ENCODE data around the gene EGLN2. TPM values are rescaled to one million over a fixed set of nuclear protein-coding genes. Genes with fewer than 3 reads are reported as not detected.
"Not testable (repeated sequence)": the region's sequence is repeated elsewhere in the genome, so short reads cannot be mapped to it uniquely, and the experiment has no call there.

EGLN2 gene
- total and polyA plus RNA-seq, 2 donors (not counting 3 experiments of a cell fraction or from before 2014, with no cell fraction given) = 118 to 152 TPM

- H3K9me3 ChIP-seq (replicated peaks; ENCODE audit: control insufficient read depth, insufficient read depth, low read length); H3K36me3 ChIP-seq (ENCODE audit: control insufficient read depth in 2 of 2, extremely low read depth in 1 of 2, insufficient read depth in 2 of 2, low read length in 2 of 2); H3K9me1 ChIP-seq (replicated peaks; ENCODE audit: control insufficient read depth, extremely low read depth, insufficient read depth, low read length); CTCF ChIA-PET; FAIRE-seq; BruUV-seq (replicated peaks); H4K20me1 ChIP-seq (replicated peaks; ENCODE audit: control insufficient read depth, extremely low read depth, insufficient read depth, low read length); H3K79me2 ChIP-seq (ENCODE audit: control insufficient read depth, insufficient read depth, low read length); H3K4me1 ChIP-seq (ENCODE audit: control insufficient read depth, extremely low read depth, insufficient read depth, low read length); H2AFZ ChIP-seq (ENCODE audit: low read depth, low read length); H3K27ac ChIP-seq (ENCODE audit: insufficient read depth, low read depth, low read length); H3K4me2 ChIP-seq (ENCODE audit: insufficient read depth, low read length); H3K9ac ChIP-seq (replicated peaks; ENCODE audit: extremely low read depth, insufficient read depth, low read length); POLR2A ChIA-PET; H3K4me3 ChIP-seq (replicated peaks in 1 of 3; ENCODE audit: insufficient read depth in 1 of 3, low read depth in 1 of 3, low read length in 3 of 3); intact Hi-C loops (cut with micrococcal nuclease); H3K27me3 ChIP-seq (ENCODE audit: control insufficient read depth in 2 of 2, insufficient read depth in 2 of 2, low read length in 2 of 2); DNase-seq (ENCODE audit: low read depth, low spot score); dilution Hi-C loops (cut with MboI; ENCODE audit: extremely low pct_ligation_motif_present, low sequenced_read_pairs): not testable (repeated sequence)
Observed at GRCh38 chr19:40826699-40827385, 27.9 kb downstream of the EGLN2 start.

GRCh38 chr19:40827386-40828247, 28.6 kb downstream of the EGLN2 start:
- H3K4me1 ChIP-seq (ENCODE audit: control insufficient read depth, extremely low read depth, insufficient read depth, low read length) = no peaks in the 10 kb centered on the region
- FAIRE-seq (no peak), DNase-seq (ENCODE audit: low read depth, low spot score) (no peak)
- CTCF ChIA-PET = interaction anchor here (1.2 kb wide), 1 partner anchor 21 kb away, joined by 3 read pairs; no protein-coding TSS in a partner anchor
- no peaks in the 10 kb centered on the region for H4K20me1 ChIP-seq (replicated peaks; ENCODE audit: control insufficient read depth, extremely low read depth, insufficient read depth, low read length)
- H3K4me3 ChIP-seq (replicated peaks in 1 of 3; ENCODE audit: insufficient read depth in 1 of 3, low read depth in 1 of 3, low read length in 3 of 3) = no peak overlapping the region
- TF ChIP-seq JUN (IDR thresholded peaks at IDR 0.05; ENCODE audit: borderline replicate concordance, insufficient read depth, insufficient read length, low read depth) = no peak
- no peak for TF ChIP-seq POLR2AphosphoS5 (IDR thresholded peaks at IDR 0.05; ENCODE audit: insufficient read depth, low read depth, low read length)
- no peak for TF ChIP-seq POLR2A (IDR thresholded peaks at IDR 0.05; ENCODE audit: low read depth, low read length)
- TF ChIP-seq FOS (IDR thresholded peaks at IDR 0.05; ENCODE audit: borderline replicate concordance, insufficient read depth, low read length) = no peak
- no peak overlapping the region for H3K27ac ChIP-seq (ENCODE audit: insufficient read depth, low read depth, low read length)
- peaks cover 0 to 7% of the 10 kb centered on the region in 2 experiments for H3K36me3 ChIP-seq (ENCODE audit: control insufficient read depth in 2 of 2, extremely low read depth in 1 of 2, insufficient read depth in 2 of 2, low read length in 2 of 2)
- POLR2A ChIA-PET = no interaction called here
- H3K27me3 ChIP-seq (ENCODE audit: control insufficient read depth in 2 of 2, insufficient read depth in 2 of 2, low read length in 2 of 2) = no peaks in the 10 kb centered on the region
- no peak overlapping the region for H3K4me2 ChIP-seq (ENCODE audit: insufficient read depth, low read length)
- dilution Hi-C loops (cut with MboI; ENCODE audit: extremely low pct_ligation_motif_present, low sequenced_read_pairs) (no loop called here), intact Hi-C loops (cut with micrococcal nuclease) (no loop called here)
- no peaks in the 10 kb centered on the region for H3K9me1 ChIP-seq (replicated peaks; ENCODE audit: control insufficient read depth, extremely low read depth, insufficient read depth, low read length)
- H3K9ac ChIP-seq (replicated peaks; ENCODE audit: extremely low read depth, insufficient read depth, low read length) = no peak overlapping the region
- no peak overlapping the region for H2AFZ ChIP-seq (ENCODE audit: low read depth, low read length)
- BruUV-seq (replicated peaks) = no TSS peak
- H3K9me3 ChIP-seq (replicated peaks; ENCODE audit: control insufficient read depth, insufficient read depth, low read length) = no peaks in the 10 kb centered on the region
- H3K79me2 ChIP-seq (ENCODE audit: control insufficient read depth, insufficient read depth, low read length) = no peaks in the 10 kb centered on the region

Measured in endothelial cell of umbilical vein (primary cell).